22Rv1 (cell line): ENCODE data around the gene ARL6IP5.

Experiments
- H3K27ac ChIP-seq: fragments of 450-650 bp; 2 replicates; pipeline ENCODE4 v1.5.1; 2017
- CTCF ChIP-seq: fragments of 450-650 bp; IDR thresholded peaks from 2 replicates; pipeline ENCODE4 v1.5.1; 2017; ENCODE audit warnings: mild to moderate bottlenecking
- ZFX ChIP-seq: fragments of 450-650 bp; IDR thresholded peaks from 2 replicates; pipeline ENCODE4 v1.6.1; 2017; ENCODE audit warnings: antibody characterized with exemption, borderline replicate concordance

ARL6IP5 gene

GRCh38 chr3:69058947-69059224, 25.9 kb upstream of the ARL6IP5 start:
- no peak overlapping the region for H3K27ac ChIP-seq
- TF ChIP-seq CTCF (no peak), ZFX (no peak)

- TF ChIP-seq ZFX (no peak), CTCF (no peak)
- H3K27ac ChIP-seq: no peak overlapping the region
Observed at GRCh38 chr3:69059688-69060087, 25.0 kb upstream of the ARL6IP5 start.

- TF ChIP-seq ZFX: no peak
- TF ChIP-seq CTCF: no peak
- no peak overlapping the region for H3K27ac ChIP-seq
Observed at GRCh38 chr3:69063636-69064035, 21.1 kb upstream of the ARL6IP5 start.

- TF ChIP-seq ZFX: no peak
- TF ChIP-seq CTCF: no peak
- no peak overlapping the region for H3K27ac ChIP-seq
Observed at GRCh38 chr3:69065318-69065964, 19.3 kb upstream of the ARL6IP5 start.

- TF ChIP-seq ZFX: no peak
- TF ChIP-seq CTCF: no peak
- no peak overlapping the region for H3K27ac ChIP-seq
Observed at GRCh38 chr3:69066121-69066520, 18.6 kb upstream of the ARL6IP5 start.

- no peak overlapping the region for H3K27ac ChIP-seq
- TF ChIP-seq CTCF (no peak), ZFX (no peak)
Observed at GRCh38 chr3:69072928-69073327, 11.8 kb upstream of the ARL6IP5 start.

GRCh38 chr3:69079269-69080159, 5.2 kb upstream of the ARL6IP5 start:
- TF ChIP-seq ZFX: no peak
- TF ChIP-seq CTCF: no peak
- peak overlapping the region; percentile 58 for H3K27ac ChIP-seq
